GM23338 (cell line): Measurements from ENCODE around the gene SLCO3A1. TPM values are rescaled to one million over a fixed set of nuclear protein-coding genes. Genes with fewer than 3 reads are reported as not detected.

Experiments used
- ATAC-seq: fragments of 200-7000 bp; cut with Tn5 transposase; 3 replicates; pipeline ENCODE4 v1.9.1; 2020
- DNase-seq: peaks from one replicate; pipeline ENCODE4 v3.0.0-alpha.2; 2015; ENCODE audit warnings: low spot score
- H2AFZ ChIP-seq: fragments of 200-600 bp; sonication (generic); 2 replicates; pipeline ENCODE4 v1.8.0; 2016; ENCODE audit warnings: antibody characterized with exemption, mild to moderate bottlenecking, moderate library complexity
- H3F3A ChIP-seq: fragments of 200-600 bp; sonication (generic); replicated peaks from 2 replicates; pipeline ENCODE4 v1.8.0; 2017; ENCODE audit warnings: antibody characterized with exemption, mixed run types, low read depth
- H3K27ac ChIP-seq: fragments of 200-600 bp; sonication (generic); 2 replicates; pipeline ENCODE4 v1.6.1; 2016; ENCODE audit warnings: low read depth
- H3K27me3 ChIP-seq: fragments of 200-600 bp; sonication (generic); 2 replicates; pipeline ENCODE4 v1.8.0; 2016; ENCODE audit warnings: mild to moderate bottlenecking, mixed run types, moderate library complexity; ENCODE audit not compliant: insufficient read depth
- H3K36me3 ChIP-seq: fragments of 200-600 bp; sonication (generic); 2 replicates; pipeline ENCODE4 v1.8.0; 2016; ENCODE audit warnings: mild to moderate bottlenecking; ENCODE audit not compliant: insufficient read depth
- H3K4me1 ChIP-seq: fragments of 200-600 bp; sonication (generic); 2 replicates; pipeline ENCODE4 v1.8.0; 2016; ENCODE audit warnings: mild to moderate bottlenecking, moderate library complexity; ENCODE audit not compliant: insufficient read depth
- H3K4me2 ChIP-seq: fragments of 200-600 bp; sonication (generic); 2 replicates; pipeline ENCODE4 v1.7.1; 2017; ENCODE audit warnings: mixed run types
- H3K4me3 ChIP-seq: fragments of 200-600 bp; sonication (generic); 2 replicates; pipeline ENCODE4 v1.6.1; 2016; ENCODE audit warnings: mixed run types
- H3K79me2 ChIP-seq: fragments of 200-600 bp; sonication (generic); replicated peaks from 2 replicates; pipeline ENCODE4 v1.8.0; 2017; ENCODE audit warnings: mild to moderate bottlenecking; ENCODE audit not compliant: insufficient read depth
- H3K9me2 ChIP-seq: fragments of 200-600 bp; sonication (generic); 2 replicates; pipeline ENCODE4 v1.8.0; 2017; ENCODE audit not compliant: insufficient read depth
- H4K20me1 ChIP-seq: fragments of 200-600 bp; sonication (generic); replicated peaks from 2 replicates; pipeline ENCODE4 v1.8.0; 2017; ENCODE audit warnings: mild to moderate bottlenecking; ENCODE audit not compliant: insufficient read depth
- H3K27ac Mint-ChIP-seq: 2 replicates; pipeline ENCODE4 v1.8.0; 2020; ENCODE audit warnings: inconsistent platforms, mild to moderate bottlenecking, moderate library complexity, mixed read lengths
- H3K27me3 Mint-ChIP-seq: 3 replicates; pipeline ENCODE4 v1.8.0; 2022; ENCODE audit warnings: low read depth, mild to moderate bottlenecking, moderate library complexity, mixed read lengths, inconsistent platforms; ENCODE audit not compliant: insufficient read depth, poor library complexity
- H3K36me3 Mint-ChIP-seq: 3 replicates; pipeline ENCODE4 v1.8.0; 2021; ENCODE audit warnings: low read depth, mild to moderate bottlenecking, inconsistent platforms, moderate library complexity, mixed read lengths
- H3K4me1 Mint-ChIP-seq: 3 replicates; pipeline ENCODE4 v1.8.0; 2020; ENCODE audit warnings: mild to moderate bottlenecking, inconsistent platforms, mixed read lengths
- H3K4me3 Mint-ChIP-seq: 3 replicates; pipeline ENCODE4 v1.8.0; 2021; ENCODE audit warnings: moderate library complexity, mild to moderate bottlenecking, inconsistent platforms, mixed read lengths
- H3K9me3 Mint-ChIP-seq: 3 replicates; pipeline ENCODE4 v1.8.0; 2020; ENCODE audit warnings: moderate library complexity, mild to moderate bottlenecking, inconsistent platforms, mixed read lengths
- CREB1 ChIP-seq: fragments of 250-450 bp; sonication (Bioruptor Pico); IDR thresholded peaks from 2 replicates; pipeline ENCODE4 v1.5.0; 2020; ENCODE audit warnings: low read depth, mild to moderate bottlenecking, moderate library complexity
- CTCF ChIP-seq, 2 experiments: fragments of 200-600 bp in 1 of 2; sonication (generic) in 1 of 2; conservative IDR thresholded peaks; 2 replicates each; pipeline versions ENCODE4 v1.5.1 to v1.6.1; 2016 to 2017; ENCODE audit warnings: antibody characterized with exemption in 2 of 2, low read depth in 2 of 2, mild to moderate bottlenecking in 2 of 2, moderate library complexity in 1 of 2
- ETS1 ChIP-seq: IDR thresholded peaks from 2 replicates; pipeline ENCODE4 v1.6.1; 2016; ENCODE audit warnings: antibody characterized with exemption
- EZH2 ChIP-seq: fragments of 200-600 bp; sonication (generic); IDR thresholded peaks from one replicate; pipeline ENCODE4 v1.8.0; 2017; ENCODE audit warnings: antibody characterized with exemption, mild to moderate bottlenecking, low read depth; ENCODE audit not compliant: unreplicated experiment
- EZH2phosphoT487 ChIP-seq: fragments of 200-600 bp; sonication (generic); IDR thresholded peaks from one replicate; pipeline ENCODE4 v1.8.1; 2018; ENCODE audit warnings: antibody characterized with exemption; ENCODE audit not compliant: unreplicated experiment
- JUNB ChIP-seq: IDR thresholded peaks from one replicate; pipeline ENCODE4 v1.6.1; 2016; ENCODE audit warnings: antibody characterized with exemption; ENCODE audit not compliant: unreplicated experiment
- NANOG ChIP-seq: IDR thresholded peaks from 2 replicates; pipeline ENCODE4 v1.6.1; 2016; ENCODE audit warnings: antibody characterized with exemption, borderline replicate concordance
- POLR2AphosphoS5 ChIP-seq: IDR thresholded peaks from 2 replicates; pipeline ENCODE4 v1.6.1; 2016; ENCODE audit warnings: antibody characterized with exemption, low read depth
- STAT1 ChIP-seq: IDR thresholded peaks from one replicate; pipeline ENCODE4 v1.6.1; 2016; ENCODE audit warnings: antibody characterized with exemption; ENCODE audit not compliant: unreplicated experiment
- ZNF114 ChIP-seq: fragments of 250-450 bp; sonication (Bioruptor Pico); IDR thresholded peaks from 2 replicates; pipeline ENCODE4 v1.5.0; 2020; ENCODE audit warnings: mild to moderate bottlenecking, moderate library complexity
- ZNF331 ChIP-seq: fragments of 250-450 bp; sonication (Bioruptor Pico); IDR thresholded peaks from 2 replicates; pipeline ENCODE4 v1.5.0; 2020; ENCODE audit warnings: low read depth, mild to moderate bottlenecking, moderate library complexity
- polyA plus RNA-seq: library from polyadenylated mRNA; unstranded; fragments of >200 nt; fragmentation: Nextera tagmentation; extraction: Ambion mirVana; gene quantifications from 2 replicates; pipeline ENCODE4 v1.2.1, GENCODE V29; 2016
- total RNA-seq: library from RNA; depleted of rRNA; stranded (reverse); fragments of >200 nt; shearing (Covaris generic); gene quantifications from 2 replicates; pipeline ENCODE4 v1.2.3, GENCODE V29; 2014
- TF ChIP-seq, protein P1 (sequence below): IDR thresholded peaks from one replicate; pipeline ENCODE4 v1.6.1; 2018; ENCODE audit warnings: antibody characterized with exemption; ENCODE audit not compliant: unreplicated experiment
- TF ChIP-seq, protein P2 (sequence below): fragments of 250-450 bp; sonication (Bioruptor Pico); IDR thresholded peaks from 2 replicates; pipeline ENCODE4 v1.5.0; 2020; ENCODE audit warnings: mild to moderate bottlenecking, moderate library complexity

Gene SLCO3A1
- total and polyA plus RNA-seq, 2 experiments from 2014 or later = 7.3 to 9.4 TPM

- TF ChIP-seq STAT1 (no peak), POLR2AphosphoS5 (no peak), EZH2phosphoT487 (no peak), NANOG (no peak), ZNF114 (no peak), ZNF331 (CRISPR knock-in tag) (no peak), ETS1 (no peak), EZH2 (no peak), JUNB (no peak), CTCF (conservative IDR thresholded peaks at IDR 0.05; ENCODE audit: low read depth in 2 of 2) (no peak), CREB1 (CRISPR knock-in tag) (no peak)
- TF ChIP-seq, protein P1, sequence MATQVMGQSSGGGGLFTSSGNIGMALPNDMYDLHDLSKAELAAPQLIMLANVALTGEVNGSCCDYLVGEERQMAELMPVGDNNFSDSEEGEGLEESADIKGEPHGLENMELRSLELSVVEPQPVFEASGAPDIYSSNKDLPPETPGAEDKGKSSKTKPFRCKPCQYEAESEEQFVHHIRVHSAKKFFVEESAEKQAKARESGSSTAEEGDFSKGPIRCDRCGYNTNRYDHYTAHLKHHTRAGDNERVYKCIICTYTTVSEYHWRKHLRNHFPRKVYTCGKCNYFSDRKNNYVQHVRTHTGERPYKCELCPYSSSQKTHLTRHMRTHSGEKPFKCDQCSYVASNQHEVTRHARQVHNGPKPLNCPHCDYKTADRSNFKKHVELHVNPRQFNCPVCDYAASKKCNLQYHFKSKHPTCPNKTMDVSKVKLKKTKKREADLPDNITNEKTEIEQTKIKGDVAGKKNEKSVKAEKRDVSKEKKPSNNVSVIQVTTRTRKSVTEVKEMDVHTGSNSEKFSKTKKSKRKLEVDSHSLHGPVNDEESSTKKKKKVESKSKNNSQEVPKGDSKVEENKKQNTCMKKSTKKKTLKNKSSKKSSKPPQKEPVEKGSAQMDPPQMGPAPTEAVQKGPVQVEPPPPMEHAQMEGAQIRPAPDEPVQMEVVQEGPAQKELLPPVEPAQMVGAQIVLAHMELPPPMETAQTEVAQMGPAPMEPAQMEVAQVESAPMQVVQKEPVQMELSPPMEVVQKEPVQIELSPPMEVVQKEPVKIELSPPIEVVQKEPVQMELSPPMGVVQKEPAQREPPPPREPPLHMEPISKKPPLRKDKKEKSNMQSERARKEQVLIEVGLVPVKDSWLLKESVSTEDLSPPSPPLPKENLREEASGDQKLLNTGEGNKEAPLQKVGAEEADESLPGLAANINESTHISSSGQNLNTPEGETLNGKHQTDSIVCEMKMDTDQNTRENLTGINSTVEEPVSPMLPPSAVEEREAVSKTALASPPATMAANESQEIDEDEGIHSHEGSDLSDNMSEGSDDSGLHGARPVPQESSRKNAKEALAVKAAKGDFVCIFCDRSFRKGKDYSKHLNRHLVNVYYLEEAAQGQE = no peak
- TF ChIP-seq, protein P2, sequence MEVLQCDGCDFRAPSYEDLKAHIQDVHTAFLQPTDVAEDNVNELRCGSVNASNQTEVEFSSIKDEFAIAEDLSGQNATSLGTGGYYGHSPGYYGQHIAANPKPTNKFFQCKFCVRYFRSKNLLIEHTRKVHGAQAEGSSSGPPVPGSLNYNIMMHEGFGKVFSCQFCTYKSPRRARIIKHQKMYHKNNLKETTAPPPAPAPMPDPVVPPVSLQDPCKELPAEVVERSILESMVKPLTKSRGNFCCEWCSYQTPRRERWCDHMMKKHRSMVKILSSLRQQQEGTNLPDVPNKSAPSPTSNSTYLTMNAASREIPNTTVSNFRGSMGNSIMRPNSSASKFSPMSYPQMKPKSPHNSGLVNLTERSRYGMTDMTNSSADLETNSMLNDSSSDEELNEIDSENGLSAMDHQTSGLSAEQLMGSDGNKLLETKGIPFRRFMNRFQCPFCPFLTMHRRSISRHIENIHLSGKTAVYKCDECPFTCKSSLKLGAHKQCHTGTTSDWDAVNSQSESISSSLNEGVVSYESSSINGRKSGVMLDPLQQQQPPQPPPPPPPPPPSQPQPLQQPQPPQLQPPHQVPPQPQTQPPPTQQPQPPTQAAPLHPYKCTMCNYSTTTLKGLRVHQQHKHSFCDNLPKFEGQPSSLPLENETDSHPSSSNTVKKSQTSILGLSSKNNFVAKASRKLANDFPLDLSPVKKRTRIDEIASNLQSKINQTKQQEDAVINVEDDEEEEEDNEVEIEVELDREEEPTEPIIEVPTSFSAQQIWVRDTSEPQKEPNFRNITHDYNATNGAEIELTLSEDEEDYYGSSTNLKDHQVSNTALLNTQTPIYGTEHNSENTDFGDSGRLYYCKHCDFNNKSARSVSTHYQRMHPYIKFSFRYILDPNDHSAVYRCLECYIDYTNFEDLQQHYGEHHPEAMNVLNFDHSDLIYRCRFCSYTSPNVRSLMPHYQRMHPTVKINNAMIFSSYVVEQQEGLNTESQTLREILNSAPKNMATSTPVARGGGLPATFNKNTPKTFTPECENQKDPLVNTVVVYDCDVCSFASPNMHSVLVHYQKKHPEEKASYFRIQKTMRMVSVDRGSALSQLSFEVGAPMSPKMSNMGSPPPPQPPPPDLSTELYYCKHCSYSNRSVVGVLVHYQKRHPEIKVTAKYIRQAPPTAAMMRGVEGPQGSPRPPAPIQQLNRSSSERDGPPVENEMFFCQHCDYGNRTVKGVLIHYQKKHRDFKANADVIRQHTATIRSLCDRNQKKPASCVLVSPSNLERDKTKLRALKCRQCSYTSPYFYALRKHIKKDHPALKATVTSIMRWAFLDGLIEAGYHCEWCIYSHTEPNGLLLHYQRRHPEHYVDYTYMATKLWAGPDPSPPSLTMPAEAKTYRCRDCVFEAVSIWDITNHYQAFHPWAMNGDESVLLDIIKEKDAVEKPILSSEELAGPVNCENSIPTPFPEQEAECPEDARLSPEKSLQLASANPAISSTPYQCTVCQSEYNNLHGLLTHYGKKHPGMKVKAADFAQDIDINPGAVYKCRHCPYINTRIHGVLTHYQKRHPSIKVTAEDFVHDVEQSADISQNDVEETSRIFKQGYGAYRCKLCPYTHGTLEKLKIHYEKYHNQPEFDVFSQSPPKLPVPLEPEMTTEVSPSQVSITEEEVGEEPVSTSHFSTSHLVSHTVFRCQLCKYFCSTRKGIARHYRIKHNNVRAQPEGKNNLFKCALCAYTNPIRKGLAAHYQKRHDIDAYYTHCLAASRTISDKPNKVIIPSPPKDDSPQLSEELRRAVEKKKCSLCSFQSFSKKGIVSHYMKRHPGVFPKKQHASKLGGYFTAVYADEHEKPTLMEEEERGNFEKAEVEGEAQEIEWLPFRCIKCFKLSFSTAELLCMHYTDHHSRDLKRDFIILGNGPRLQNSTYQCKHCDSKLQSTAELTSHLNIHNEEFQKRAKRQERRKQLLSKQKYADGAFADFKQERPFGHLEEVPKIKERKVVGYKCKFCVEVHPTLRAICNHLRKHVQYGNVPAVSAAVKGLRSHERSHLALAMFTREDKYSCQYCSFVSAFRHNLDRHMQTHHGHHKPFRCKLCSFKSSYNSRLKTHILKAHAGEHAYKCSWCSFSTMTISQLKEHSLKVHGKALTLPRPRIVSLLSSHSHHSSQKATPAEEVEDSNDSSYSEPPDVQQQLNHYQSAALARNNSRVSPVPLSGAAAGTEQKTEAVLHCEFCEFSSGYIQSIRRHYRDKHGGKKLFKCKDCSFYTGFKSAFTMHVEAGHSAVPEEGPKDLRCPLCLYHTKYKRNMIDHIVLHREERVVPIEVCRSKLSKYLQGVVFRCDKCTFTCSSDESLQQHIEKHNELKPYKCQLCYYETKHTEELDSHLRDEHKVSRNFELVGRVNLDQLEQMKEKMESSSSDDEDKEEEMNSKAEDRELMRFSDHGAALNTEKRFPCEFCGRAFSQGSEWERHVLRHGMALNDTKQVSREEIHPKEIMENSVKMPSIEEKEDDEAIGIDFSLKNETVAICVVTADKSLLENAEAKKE (CRISPR knock-in tag) = no peak
- Histone ChIP-seq H4K20me1 (no peaks in the 10 kb centered on the region), H3K4me1 (no peaks in the 10 kb centered on the region), H3K27ac (no peak overlapping the region), H3K27me3 (no peaks in the 10 kb centered on the region), H3K79me2 (no peaks in the 10 kb centered on the region), H3K4me3 (no peak overlapping the region), H3F3A (no peaks in the 10 kb centered on the region), H3K4me2 (no peak overlapping the region), H2AFZ (no peak overlapping the region), H3K9me2 (no peaks in the 10 kb centered on the region; the same call in 1 of the 2 replicates), H3K36me3 (0 out of 2 replicates have a peak, but pooled peaks cover 2% of the 10 kb centered on the region)
- no peak overlapping the region for H3K27ac Mint-ChIP-seq
- no peak overlapping the region for H3K4me3 Mint-ChIP-seq
- peaks cover 6% of the 10 kb centered on the region for H3K27me3 Mint-ChIP-seq
- H3K4me1 Mint-ChIP-seq = peaks cover 7% of the 10 kb centered on the region; the same call in 1 of the 3 replicates
- peaks cover 6% of the 10 kb centered on the region; the same call in 2 of the 3 replicates for H3K36me3 Mint-ChIP-seq
- ATAC-seq (no peak), DNase-seq (no peak)
- H3K9me3 Mint-ChIP-seq = 0 out of 3 replicates have a peak, but pooled peaks cover 2% of the 10 kb centered on the region
Observed at GRCh38 chr15:92141607-92142006, 288.1 kb downstream of the SLCO3A1 start.
